Measurements from ENCODE around the gene SMTNL2.
A peak's percentile ranks its signal among the peaks of the same experiment; 100 is the strongest.

SMTNL2 gene

GRCh38 chr17:4584101-4584916 is at the start of gene SMTNL2:
TSS of gene SMTNL2 (plus strand) at chr17:4584529. CDS start at chr17:4584606, 77 bp downstream.
- no peak for DNase-seq

- DNase-seq: no peak
These were observed 49.2 kb upstream of the SMTNL2 start for GRCh38 chr17:4534928-4535666.

- no peak for DNase-seq
These were observed 48.6 kb upstream of the SMTNL2 start for GRCh38 chr17:4535667-4536258.

- DNase-seq: peak; percentile 14
These were observed 48.0 kb upstream of the SMTNL2 start for GRCh38 chr17:4536259-4536741.

- DNase-seq: no peak
These were observed 47.5 kb upstream of the SMTNL2 start for GRCh38 chr17:4536742-4537411.

- DNase-seq: no peak
These were observed 46.7 kb upstream of the SMTNL2 start for GRCh38 chr17:4537451-4538235.

GRCh38 chr17:4538236-4539002 is 45.9 kb upstream of the SMTNL2 start:
- DNase-seq: no peak

- no peak for DNase-seq
These were observed 45.3 kb upstream of the SMTNL2 start for GRCh38 chr17:4539025-4539424.

GRCh38 chr17:4539576-4540223 is 44.6 kb upstream of the SMTNL2 start:
- no peak for DNase-seq

- DNase-seq: no peak
These were observed 44.1 kb upstream of the SMTNL2 start for GRCh38 chr17:4540224-4540651.

- DNase-seq: no peak
These were observed 43.5 kb upstream of the SMTNL2 start for GRCh38 chr17:4540687-4541327.

- DNase-seq: no peak
These were observed 42.9 kb upstream of the SMTNL2 start for GRCh38 chr17:4541328-4542002.

- DNase-seq: no peak
These were observed 42.2 kb upstream of the SMTNL2 start for GRCh38 chr17:4542003-4542725.

GRCh38 chr17:4542726-4543191 is 41.6 kb upstream of the SMTNL2 start:
- DNase-seq: no peak

- DNase-seq: no peak
These were observed 40.7 kb upstream of the SMTNL2 start for GRCh38 chr17:4543557-4544026.

- no peak for DNase-seq
These were observed 40.0 kb upstream of the SMTNL2 start for GRCh38 chr17:4544135-4544950.

GRCh38 chr17:4544951-4545216 is 39.4 kb upstream of the SMTNL2 start:
- DNase-seq: no peak
